GM21576 (cell line): ENCODE results near the gene GKAP1.
"Not testable (repeated sequence)": the region's sequence is repeated elsewhere in the genome, so short reads cannot be mapped to it uniquely, and the experiment has no call there.

ENCODE experiments used
- ATAC-seq: cut with Tn5 transposase; IDR thresholded peaks from one replicate; pipeline ENCODE4 v1.9.1; 2021; ENCODE audit warnings: mild to moderate bottlenecking, moderate library complexity; ENCODE audit not compliant: unreplicated experiment

Gene GKAP1

DNA sequence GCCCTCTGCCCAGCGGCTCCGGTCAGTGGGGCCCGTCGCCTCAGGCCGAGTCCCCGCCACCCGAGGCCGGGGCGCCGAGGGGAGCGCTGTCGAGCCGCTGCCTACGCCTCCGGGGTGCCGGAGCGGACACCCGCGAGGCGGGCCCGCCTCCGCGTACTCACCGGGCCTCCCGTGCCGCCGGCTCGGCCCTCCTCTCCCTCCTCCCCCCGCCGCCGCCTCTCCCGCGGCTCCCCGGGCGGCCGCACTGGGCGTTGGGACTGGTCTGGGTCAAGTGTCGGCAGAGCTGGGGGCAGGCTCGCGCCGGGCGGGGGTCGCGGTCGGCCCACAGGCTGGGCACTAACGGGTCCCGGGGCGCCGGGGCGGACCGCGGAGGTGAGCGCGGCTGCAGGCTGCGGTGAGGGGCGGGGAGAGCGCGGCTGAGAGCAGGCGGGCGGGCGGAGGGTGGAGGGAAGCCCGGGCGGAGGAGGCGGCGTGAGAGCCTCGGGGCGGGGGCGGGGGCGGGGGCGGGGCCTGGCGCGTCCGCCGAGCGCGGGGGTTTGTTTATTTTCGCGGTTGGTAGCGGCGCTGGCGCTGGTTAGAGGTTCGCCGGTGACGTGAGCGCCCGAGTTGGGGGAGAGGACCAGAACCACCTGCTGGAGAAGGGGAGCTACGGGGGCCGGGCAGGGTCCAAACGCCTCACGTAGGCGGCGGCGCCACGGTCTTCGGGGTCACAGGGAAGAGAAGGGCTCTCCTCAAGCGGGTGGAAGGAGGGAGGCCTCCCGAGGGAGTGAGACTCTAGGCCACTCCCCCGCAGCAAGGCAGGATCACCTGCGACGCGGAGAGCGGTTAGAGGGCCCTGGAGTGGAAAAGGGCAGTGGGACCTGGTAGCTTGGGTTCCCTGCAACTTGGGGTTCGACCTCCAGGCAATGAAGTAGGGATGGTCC lies at the start of gene GKAP1:
GKAP1 (minus strand) TSS at position 414 of the 923 bp plus-strand sequence. CDS start 11,252 bp downstream, outside the sequence.
- ATAC-seq = peak; percentile 82

DNA sequence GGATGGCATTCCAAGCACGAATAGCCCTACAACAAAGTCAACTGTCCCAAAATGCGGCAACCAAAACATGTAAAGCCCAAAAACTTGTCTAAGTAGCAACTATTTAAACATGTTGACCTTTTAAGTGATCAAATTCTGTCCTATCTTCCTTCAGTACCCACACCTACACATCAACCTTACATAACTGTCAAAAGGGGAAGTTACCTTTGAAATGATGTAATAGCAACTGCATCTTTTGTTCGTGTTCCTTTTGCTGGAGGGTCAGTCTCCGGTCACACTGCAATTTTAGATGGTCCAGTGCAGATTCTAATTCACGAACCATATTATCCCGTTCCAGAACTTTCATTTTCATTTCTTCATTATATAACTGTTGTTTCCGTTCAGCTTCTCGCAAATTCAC lies 32.3 kb upstream of the GKAP1 start:
- ATAC-seq = peak; percentile 77

DNA sequence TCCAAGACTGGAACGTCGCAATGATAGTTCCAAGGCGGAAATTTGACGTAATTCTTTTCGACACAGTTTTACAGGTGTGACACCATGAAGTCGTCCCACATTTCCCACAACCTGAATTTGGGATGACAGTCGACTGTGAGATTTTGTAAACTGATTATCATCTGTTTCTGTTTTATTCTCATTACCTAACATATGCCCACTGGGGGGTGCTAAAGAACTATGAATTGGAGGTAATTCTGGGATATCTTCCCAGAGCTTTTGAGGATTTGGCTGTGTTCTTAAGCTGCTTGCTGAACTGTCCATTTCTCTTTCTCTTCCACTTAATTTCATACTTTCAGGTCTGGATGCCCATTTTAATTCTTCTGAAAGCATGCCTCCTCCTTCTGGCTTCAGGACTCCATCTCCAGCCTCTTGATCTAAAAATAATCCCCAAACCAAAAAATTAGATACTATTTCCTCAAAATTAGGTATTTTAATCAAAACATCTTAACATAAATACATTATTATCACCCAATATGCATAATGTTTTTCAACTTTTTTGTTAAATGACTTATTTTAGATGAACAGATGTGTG lies 19.6 kb upstream of the GKAP1 start:
- ATAC-seq = not testable (repeated sequence)

DNA sequence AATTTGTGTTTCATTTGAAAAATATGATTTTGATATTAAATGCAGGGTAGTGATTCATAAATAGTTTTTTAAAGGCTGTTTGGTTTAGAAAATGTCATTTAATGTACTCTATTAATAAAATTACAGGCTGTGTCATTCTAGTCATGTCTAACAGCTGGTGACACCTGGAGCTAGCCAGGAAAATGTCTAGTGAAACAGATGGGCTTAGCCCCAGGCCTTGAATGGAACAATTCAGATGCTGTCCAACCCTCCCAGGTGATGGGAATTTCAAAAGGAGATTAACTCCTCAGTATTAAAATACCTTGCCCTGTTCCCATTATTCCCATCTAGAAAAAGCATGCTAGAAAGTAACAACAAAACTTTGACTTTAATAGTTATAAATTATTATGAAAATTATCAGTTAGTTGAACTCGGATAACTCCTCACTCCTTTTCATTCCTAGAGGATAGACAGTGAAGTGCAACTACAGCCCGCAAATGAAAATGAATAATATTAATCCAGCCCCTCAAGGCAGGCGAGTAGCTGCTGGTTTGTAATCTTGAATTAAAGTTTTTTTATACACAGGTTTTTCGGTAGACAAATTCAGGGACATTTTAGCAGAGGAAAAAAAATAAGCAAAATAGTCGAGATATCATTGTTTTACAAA lies 13.0 kb upstream of the GKAP1 start:
- not testable (repeated sequence) for ATAC-seq

DNA sequence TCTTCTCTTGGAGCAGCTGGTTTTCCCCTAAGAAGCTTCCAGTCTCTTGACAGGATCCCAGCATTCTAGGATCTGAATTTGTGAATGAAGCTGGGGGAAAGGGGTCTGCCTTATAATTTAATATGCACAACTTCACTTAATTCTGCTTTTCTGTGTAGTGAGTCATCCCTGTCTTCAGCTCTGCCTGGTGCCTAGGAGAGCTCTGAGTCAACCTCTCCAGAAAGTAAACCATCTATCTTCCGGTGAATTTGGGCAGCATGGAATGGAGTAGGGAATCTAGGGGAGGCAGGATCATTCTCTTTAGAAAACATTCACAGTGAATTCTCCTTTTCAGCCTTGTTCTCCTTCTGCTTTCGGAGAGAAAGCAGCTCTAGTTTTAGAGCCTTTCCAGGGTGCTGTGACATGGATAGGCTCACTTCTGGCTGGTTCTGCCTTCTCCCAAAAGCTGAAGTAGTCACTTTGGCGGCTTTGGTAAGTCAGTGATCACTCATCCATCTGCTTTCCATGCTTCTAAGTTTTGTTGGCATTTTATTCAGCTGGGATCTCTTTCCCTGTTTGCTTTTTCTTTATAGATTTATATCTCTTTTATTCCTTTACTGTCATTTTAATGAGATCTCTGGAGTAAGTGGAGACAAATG lies 7.5 kb upstream of the GKAP1 start:
- not testable (repeated sequence) for ATAC-seq

DNA sequence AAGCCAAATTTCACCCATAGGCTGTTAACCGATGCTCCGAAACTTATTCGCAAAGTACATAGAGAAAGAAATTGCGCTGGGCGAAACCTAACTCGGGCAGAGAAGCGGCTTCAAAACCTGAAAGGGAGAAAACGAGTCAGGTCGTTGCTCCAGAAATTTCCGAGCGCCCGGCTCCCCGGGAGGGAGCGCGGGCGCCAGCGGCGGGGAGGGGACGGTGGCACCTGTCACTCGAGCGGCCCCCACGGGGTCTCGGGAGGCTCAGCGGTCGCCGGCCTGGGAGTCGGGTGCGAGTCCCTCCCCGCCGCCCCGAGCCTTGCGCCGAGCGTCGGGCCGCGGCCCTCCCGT lies 586 bp downstream of the GKAP1 start:
- not testable (repeated sequence) for ATAC-seq

DNA sequence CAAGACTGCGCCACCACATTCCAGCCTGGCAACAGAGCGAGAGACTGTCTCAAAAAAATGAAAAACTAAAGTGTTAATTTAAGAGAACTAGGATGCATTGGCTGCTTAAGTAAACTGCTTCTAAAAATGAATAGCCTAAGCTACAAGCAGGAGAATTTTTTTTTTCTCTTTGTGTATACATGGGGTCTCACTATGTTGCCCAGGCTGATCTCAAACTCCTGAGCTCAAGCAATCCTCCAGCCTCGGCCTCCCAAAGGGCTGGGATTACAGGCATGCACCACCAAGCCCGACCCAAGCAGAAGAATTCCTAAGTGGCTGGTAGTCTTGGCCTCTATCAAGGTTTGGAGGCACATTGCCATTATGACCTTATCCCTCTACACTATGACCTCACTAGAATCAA lies 2.4 kb downstream of the GKAP1 start:
- not testable (repeated sequence) for ATAC-seq

DNA sequence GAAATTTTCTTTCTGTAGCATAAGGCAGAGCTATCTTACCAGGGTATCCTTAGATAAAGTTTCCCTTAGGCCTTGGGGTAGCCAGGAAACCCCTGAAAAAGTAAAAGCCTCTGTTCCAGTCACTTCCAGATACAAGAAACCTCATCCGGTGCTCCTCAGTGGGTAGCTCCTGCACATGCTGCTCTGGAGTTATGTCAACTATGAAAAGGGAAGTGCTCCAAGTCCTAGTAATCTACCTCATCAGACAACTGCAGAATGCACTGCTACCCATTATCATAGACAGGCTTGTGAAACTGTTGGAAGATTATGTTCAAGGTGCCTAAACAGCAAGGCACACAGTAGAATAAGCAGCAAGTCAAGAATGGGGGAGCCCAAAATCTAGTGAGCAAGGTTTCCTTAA lies 8.4 kb downstream of the GKAP1 start:
- not testable (repeated sequence) for ATAC-seq

DNA sequence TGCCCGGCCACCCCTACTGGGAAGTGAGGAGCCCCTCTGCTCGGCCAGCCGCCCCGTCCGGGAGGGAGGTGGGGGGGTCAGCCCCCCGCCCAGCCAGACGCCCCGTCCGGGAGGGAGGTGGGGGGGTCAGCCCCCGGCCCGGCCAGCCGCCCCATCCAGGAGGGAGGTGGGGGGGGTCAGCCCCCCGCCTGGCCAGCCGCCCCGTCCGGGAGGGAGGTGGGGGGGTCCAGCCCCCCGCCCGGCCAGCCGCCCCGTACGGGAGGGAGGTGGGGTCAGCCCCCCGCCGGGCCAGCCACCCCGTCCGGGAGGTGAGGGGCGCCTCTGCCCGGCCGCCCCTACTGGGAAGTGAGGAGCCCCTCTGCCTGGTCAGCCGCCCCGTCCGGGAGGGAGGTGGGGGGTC lies 13.1 kb downstream of the GKAP1 start:
- ATAC-seq = not testable (repeated sequence)

DNA sequence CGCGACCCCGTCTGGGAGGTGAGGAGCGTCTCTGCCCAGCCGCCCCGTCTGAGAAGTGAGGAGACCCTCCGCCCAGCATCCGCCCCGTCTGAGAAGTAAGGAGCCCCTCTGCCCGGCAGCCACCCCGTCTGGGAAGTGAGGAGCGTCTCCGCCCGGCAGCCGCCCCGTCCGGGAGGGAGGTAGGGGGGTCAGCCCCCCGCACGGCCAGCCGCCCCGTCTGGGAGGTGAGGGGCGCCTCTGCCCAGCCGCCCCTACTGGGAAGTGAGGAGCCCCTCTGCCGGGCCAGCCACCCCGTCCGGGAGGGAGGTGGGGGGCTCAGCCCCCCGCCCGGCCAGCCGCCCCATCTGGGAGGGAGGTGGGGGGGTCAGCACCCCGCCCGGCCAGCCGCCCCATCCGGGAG lies 13.6 kb downstream of the GKAP1 start:
- ATAC-seq = not testable (repeated sequence)

DNA sequence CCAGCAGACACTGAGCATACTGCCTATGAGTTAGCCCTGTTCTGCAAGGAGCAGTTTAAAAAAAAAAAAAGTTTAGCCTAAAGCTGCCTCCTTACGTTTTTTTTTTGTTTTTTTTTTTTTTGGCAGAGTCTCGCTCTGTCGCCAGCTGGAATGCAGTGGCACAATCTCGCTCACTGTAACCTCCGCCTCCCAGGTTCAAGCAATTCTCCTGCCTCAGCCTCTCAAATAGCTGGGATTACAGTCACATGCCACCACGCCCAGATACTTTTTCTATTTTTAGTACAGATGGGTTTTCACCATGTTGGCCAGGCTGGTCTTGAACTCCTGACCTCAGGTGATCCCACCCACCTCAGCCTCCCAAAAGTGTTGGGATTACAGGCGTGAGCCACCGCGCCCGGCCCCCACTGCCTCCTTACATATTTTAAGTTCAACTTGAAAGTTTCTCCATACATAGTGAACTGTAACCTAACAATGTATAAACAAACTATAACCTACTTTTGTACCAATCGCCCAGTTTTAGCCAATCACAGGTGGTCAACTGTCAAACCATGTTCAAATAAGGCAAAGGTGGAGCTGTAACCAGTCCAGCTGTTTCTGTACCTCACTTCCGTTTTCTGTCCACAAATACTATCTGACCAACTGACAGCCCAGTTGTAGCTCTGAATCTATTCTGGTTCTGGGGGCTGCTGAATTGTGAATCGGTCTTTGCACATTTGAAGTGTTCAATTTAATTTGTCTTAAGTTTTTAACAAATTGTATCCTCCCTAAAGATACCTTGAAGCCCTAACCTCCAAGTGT lies 17.1 kb downstream of the GKAP1 start:
- no peak for ATAC-seq

DNA sequence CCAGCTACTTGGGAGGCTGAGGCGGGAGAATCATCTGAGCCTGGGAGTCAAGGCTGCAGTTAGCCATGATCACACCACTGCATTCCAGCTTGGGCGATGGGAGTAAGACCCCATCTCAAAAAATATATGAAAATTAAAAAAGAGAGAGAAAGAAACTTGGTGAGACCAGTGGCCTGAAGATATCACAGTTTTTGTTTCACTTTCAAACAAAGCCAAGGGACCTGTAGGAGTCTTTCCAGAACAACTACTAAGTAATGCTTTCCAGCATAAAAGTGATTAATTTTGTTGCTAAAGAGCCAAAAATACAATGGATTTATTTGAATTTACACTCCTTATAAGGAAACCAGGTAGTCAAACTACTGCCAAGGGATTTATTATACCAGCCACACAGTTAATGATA lies 23.5 kb downstream of the GKAP1 start:
- ATAC-seq = no peak

DNA sequence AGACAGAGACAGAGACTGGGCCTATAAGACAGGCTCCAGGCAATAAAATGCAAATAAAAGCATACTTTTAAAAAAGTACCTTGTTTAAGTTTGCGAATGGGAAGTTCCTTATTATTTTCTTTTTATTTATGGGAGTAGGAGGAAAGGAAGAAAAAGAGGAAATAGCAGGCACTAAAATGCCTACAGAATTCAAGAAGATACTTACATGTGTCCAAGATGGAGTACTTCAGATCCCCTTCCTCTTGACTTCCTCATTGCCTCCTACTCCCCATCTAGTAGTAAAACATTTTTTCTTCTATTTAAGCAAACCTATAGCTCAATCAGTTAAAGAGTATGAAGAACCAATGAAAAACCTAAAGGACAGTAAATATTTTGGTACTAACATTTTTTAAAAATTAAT lies 24.8 kb downstream of the GKAP1 start:
- ATAC-seq = no peak

DNA sequence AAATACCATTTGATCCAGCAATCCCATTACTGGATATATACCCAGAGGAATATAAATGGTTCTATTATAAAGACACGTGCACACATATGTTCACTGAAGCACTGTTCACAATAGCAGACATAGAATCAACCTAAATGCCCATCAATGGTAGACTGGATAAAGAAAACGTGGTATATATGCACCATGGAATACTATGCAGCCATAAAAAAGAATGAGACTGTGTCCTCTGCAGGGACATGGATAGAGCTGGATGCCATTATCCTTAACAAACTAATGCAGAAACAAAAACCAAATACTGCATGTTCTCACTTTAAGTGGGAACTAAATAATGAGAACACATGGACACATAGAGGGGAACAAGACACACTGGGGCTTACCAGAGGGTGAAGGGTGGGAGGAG lies 39.4 kb downstream of the GKAP1 start:
- ATAC-seq = no peak

DNA sequence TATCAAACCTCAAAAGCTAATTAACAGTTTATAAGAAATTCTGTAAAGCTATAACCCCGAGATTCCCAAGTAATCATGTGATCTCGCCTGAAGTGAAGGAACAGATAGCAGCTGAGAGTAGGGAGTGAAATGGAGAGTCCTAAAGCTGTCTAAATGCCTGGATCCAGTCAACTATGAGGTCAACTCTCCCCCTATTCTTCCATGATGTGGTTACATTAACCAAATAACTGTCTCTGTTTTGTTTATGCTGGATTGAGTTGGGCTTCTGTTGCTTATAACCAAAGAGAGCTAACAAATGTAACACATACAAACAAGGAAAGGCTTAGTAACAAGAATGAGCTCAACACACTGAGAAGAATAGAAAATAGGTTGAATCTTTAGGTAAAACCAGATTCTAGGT lies 41.6 kb downstream of the GKAP1 start:
- ATAC-seq = no peak

DNA sequence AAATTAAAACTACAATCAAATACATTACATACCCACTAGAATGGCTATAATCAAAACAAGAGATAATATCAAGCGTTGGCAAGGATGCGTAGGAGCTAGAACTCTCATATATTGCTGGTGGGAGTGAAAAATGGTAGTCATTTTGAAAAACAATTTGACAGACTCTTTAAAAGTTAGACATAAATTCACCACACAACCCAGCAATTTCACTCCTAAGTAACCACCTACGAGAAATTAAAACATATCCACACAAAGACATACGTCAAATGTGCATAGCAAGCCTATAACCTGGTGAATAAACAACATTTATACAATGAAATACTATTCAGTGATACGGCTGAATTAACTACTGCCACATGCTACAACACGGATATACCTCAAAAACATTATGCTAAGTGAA lies 44.7 kb downstream of the GKAP1 start:
- ATAC-seq = no peak

DNA sequence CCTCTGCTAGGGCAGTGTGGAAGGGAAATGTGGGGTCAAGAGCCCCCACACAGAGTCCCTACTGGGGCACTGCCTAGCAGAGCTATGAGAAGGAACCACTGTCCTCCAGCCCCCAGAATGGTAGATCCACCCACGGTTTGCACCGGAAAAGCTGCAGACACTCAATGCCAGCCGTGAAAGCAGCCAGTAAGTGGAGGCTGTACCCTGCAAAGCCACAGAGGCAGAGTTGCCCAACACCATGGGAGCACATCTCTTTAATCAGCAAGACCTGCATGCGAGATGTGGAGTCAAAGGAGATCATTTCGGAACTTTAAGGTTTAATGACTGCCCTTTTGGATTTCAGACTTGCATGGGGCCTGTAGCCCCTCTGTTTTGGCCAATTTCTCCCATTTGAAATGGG lies 52.2 kb downstream of the GKAP1 start:
- no peak for ATAC-seq

DNA sequence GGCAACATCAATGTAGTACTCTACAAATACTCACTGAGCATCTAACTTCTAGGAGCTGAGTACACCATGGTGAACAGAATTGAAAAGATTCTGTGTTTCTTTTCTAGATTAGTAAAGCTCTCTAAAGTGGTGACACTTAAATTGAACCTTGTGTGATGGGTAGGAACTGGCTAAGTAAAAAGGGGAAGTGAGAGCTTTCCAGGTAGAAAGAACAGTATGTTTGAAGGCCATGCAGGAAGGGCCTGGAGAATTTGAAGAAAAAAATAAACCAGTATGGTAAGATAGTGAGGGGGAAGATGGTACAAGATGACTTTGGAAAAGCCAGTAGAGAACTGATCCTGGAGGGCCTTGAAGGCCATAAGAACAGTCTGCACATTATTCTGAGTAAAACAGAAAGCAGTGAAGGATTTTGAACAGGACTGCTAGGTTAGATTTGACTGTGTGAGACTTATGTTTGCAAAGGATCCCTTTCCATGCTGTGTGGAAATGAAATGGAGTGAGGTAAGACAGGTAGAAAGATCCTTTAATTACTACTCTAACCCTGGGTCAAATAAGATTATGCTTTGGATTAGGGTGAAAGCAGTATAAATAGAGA lies 63.1 kb downstream of the GKAP1 start:
- peak; percentile 84 for ATAC-seq

DNA sequence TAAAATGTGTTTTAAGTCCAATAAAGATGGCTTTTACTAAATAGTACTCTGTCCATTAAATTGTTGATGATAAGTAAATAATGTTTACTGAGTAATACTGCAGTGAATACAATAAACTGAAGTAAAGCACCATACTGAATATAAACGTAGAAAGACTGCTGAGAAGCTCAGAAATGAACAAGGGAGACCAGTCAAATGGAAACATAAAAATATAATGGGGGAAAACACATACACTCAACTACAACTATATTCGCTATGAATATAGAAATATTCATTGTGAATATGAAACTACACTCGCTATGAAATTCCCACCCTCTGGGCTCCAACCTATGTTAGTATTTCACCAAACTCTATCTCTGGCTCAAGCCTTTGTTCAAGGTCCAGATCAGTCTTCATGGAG lies 67.9 kb downstream of the GKAP1 start:
- ATAC-seq = no peak

DNA sequence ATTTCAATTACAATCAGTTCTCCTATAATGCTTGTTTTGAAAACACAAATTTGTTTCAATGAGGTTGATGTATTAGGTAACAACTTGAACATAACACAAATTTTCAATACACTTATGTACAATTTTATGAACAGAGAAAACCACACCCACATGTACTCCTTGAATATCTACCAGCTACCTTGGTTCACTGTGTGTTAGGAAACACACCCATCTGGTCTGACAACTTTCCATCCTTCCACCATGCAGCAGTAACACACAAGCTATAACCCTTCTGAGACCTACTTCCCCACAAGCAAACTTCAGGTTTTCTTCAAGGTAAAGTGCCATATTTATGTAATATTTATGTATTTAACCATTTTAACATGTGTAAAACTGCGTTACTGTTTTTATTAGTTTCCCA lies 73.4 kb downstream of the GKAP1 start:
- no peak for ATAC-seq
